Measurements from ENCODE around the gene TLCD3A. TPM values are rescaled to one million over a fixed set of nuclear protein-coding genes. Genes with fewer than 3 reads are reported as not detected.
A peak's percentile ranks its signal among the peaks of the same experiment; 100 is the strongest.

Gene TLCD3A
- total RNA-seq, 1 donor from 2014 or later, result 8.9 TPM

DNA sequence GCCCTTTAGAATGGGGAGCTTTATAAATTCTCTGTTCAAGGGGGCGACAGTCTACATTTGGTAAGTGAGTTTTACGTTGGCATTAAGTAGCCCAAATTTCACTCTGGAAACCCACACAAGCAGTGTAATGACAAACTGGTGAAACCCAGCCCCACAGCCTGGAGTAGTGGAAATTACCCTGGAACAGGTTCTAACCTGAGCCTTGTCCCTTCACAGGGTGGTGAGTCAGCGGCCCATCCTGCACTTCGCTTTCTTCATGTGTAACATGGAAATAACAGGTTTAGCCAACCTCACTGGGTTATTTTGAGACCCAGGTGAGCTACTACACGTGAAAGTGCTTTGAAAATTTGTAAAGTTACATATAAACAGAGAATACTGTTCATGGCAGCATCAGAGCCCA, 3.5 kb upstream of the TLCD3A start:
- Histone ChIP-seq H3K4me3 (no peak overlapping the region), H3K4me1 (peaks cover 20% of the 10 kb centered on the region), H3K36me3 (no peaks in the 10 kb centered on the region), H3K27me3 (ENCODE audit: low read depth) (no peaks in the 10 kb centered on the region), H3K9me3 (no peaks in the 10 kb centered on the region), H3K27ac (no peak overlapping the region)
- TF ChIP-seq, protein P1, sequence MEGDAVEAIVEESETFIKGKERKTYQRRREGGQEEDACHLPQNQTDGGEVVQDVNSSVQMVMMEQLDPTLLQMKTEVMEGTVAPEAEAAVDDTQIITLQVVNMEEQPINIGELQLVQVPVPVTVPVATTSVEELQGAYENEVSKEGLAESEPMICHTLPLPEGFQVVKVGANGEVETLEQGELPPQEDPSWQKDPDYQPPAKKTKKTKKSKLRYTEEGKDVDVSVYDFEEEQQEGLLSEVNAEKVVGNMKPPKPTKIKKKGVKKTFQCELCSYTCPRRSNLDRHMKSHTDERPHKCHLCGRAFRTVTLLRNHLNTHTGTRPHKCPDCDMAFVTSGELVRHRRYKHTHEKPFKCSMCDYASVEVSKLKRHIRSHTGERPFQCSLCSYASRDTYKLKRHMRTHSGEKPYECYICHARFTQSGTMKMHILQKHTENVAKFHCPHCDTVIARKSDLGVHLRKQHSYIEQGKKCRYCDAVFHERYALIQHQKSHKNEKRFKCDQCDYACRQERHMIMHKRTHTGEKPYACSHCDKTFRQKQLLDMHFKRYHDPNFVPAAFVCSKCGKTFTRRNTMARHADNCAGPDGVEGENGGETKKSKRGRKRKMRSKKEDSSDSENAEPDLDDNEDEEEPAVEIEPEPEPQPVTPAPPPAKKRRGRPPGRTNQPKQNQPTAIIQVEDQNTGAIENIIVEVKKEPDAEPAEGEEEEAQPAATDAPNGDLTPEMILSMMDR (IDR thresholded peaks at IDR 0.05), result no peak
- intact Hi-C loops (cut with DNase I), result no loop called here
- ATAC-seq, result no peak
- no peak for DNase-seq

GRCh38 chr17:731644-732066, 741 bp upstream of the TLCD3A start:
- Histone ChIP-seq H3K9me3 (no peaks in the 10 kb centered on the region), H3K27ac (peak overlapping the region; percentile 76), H3K36me3 (no peaks in the 10 kb centered on the region), H3K27me3 (ENCODE audit: low read depth) (no peaks in the 10 kb centered on the region), H3K4me3 (peak overlapping the region; percentile 75), H3K4me1 (peaks cover 20% of the 10 kb centered on the region)
- intact Hi-C loops (cut with DNase I), result no loop called here
- TF ChIP-seq, protein P1 (IDR thresholded peaks at IDR 0.05), result no peak
- no peak for DNase-seq
- ATAC-seq, result peak in 1 of 2 donors; percentile 47

- peak; percentile 72 for DNase-seq
Measured at GRCh38 chr17:732902-733720, 715 bp downstream of the TLCD3A start.

DNA sequence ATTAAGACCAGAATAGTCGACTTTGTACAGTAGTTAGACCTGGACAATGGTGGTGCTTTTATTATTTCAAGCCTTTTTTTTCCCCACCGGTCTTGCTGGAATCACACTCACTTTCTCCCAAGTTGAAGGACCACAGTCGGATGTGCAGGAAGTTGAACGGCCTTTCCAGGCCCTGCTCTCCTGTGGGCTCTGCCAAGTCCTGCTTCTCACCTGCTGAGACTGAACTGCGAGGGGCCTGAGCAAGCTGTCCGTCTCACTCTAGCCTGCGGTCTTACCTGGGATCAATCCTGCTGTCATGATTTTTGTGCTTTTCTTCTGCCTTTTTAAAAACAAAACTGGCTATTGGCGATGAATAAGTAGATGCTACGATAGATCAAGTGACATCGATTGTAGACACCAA, 1.3 kb downstream of the TLCD3A start:
- Histone ChIP-seq H3K9me3 (no peaks in the 10 kb centered on the region), H3K27ac (no peak overlapping the region), H3K27me3 (ENCODE audit: low read depth) (no peaks in the 10 kb centered on the region), H3K4me3 (peak overlapping the region; percentile 75), H3K36me3 (no peaks in the 10 kb centered on the region), H3K4me1 (peaks cover 20% of the 10 kb centered on the region)
- DNase-seq (no peak), ATAC-seq (no peak)
- TF ChIP-seq, protein P1 (IDR thresholded peaks at IDR 0.05), result no peak
- intact Hi-C loops (cut with DNase I), result no loop called here

More at GRCh38 chr17:732902-733720, 715 bp downstream of the TLCD3A start:
- H3K4me3 ChIP-seq, result peak overlapping the region; percentile 75
- H3K27me3 ChIP-seq (ENCODE audit: low read depth), result no peaks in the 10 kb centered on the region
- TF ChIP-seq, protein P1 (IDR thresholded peaks at IDR 0.05), result no peak
- H3K36me3 ChIP-seq, result no peaks in the 10 kb centered on the region
- peak overlapping the region; percentile 76 for H3K27ac ChIP-seq
- H3K9me3 ChIP-seq, result no peaks in the 10 kb centered on the region
- peak; percentile 72 to 73 for ATAC-seq
- intact Hi-C loops (cut with DNase I), result no loop called here
- peaks cover 20% of the 10 kb centered on the region for H3K4me1 ChIP-seq

- Histone ChIP-seq H3K4me3 (no peak overlapping the region), H3K27me3 (ENCODE audit: low read depth) (no peaks in the 10 kb centered on the region), H3K4me1 (peaks cover 11% of the 10 kb centered on the region), H3K36me3 (peaks cover 26% of the 10 kb centered on the region), H3K9me3 (no peaks in the 10 kb centered on the region), H3K27ac (no peak overlapping the region)
- intact Hi-C loops (cut with DNase I), result no loop called here
- ATAC-seq (no peak), DNase-seq (no peak)
- TF ChIP-seq, protein P1 (IDR thresholded peaks at IDR 0.05), result no peak
Measured at GRCh38 chr17:737561-738113, 5.2 kb downstream of the TLCD3A start.
